ENCODE data around the gene DMRT2.

The DMRT2 gene

DNA sequence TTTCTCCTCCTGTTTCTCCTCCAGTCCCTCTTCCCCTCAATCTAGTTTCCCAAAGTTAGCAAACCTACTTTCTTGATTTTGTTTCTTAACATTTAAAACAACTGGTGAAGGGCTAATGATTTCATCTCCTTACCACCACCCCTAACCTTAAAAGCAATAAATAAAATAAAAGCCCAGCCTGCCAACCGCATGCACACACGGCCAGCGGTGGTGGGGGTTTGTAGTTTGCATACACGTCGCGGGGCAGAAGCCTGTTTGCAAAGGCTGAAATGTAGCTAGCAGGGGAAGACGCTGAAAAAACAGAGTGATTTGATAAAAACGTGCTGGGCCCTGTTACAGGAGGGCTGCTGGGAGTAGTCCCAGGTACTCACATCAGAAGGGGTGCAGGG, 1.9 kb upstream of the DMRT2 start:
- DNase-seq, result no peak

GRCh38 chr9:1048811-1049210, 1.3 kb upstream of the DMRT2 start:
- no peak for DNase-seq

- DNase-seq, result no peak
These were observed 516 bp upstream of the DMRT2 start for GRCh38 chr9:1049641-1050040.

GRCh38 chr9:1051210-1051583, 1.0 kb downstream of the DMRT2 start:
- no peak for DNase-seq

DNA sequence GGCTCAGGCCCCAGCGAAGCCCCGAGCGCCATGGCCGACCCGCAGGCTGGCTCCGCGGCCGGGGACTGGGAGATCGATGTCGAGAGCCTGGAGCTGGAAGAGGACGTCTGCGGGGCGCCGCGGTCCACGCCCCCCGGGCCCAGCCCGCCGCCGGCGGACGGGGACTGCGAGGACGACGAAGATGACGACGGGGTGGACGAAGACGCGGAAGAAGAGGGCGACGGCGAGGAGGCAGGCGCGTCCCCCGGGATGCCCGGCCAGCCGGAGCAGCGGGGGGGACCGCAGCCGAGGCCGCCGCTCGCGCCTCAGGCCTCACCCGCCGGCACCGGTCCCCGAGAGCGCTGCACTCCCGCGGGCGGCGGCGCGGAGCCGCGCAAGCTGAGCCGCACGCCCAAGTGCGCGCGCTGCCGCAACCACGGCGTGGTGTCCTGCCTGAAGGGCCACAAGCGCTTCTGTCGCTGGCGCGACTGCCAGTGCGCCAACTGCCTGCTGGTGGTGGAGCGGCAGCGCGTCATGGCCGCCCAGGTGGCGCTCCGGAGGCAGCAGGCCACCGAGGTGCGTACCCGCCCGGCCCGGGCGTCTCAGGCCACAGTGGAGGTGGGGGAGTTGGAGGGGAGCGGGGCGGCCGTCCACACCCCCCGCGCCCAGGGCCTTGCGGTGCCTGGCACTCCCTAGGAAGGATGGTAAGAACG, 1.6 kb downstream of the DMRT2 start:
- no peak for DNase-seq

DNA sequence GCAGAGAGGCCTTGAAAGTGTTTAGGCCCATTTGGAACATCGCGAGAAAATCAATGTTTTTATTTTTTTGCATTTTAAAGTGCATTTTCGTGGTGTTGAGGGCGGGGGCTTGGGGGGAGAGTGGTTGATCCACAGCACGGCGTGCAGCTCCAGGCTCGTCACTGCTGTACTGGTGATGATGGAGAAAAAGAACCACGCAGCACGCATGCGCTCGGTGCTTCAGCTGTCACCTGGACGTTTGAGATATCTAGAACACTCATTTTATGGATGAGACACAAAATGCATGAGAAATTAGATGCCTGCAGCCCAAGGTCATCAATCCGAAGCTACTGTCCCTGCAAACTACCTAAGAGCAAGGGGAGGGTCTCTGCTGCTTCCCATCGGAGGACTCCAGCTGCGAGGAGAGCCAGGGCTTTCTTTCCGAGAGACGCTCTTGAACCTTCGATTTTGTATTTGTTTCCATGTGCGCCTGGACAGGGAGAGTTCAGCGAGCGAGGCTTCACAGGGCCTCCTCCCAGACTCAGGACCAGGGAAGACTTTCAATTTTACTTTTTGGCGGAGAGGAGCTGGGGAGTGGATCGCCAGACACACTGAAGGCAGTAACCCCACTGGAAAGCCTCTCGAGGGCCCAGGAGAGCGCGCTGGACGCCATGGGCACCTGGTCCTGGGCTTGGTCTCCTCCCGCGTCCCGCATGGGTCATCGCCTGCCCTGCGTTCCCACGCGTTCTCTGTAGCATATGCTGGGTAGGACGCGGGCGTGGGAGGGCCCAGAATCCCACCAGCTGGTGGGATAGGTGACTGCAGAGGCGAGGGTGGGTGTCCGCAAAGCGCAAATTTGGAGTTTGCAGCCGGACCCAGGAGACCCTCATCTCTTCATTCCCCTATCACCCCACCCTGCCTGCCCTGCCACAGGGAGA, 2.5 kb downstream of the DMRT2 start:
- DNase-seq, result no peak

DNA sequence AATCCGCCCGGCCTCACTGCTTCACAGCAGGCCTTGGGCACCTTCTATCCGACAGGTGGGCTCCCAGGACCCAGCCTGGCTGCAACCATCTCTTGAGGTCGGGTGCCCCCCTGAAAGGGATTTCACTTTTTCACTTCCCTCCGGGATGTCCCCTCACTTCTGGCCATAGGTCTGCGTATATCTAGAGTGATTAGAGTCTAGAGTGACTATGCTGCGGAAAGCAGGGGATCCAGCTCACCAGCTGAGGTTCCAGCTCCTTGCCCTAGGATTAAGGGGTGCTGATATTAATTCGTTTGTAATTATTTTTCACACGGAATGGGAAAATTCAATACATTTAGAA, 3.1 kb downstream of the DMRT2 start:
- DNase-seq, result no peak

DNA sequence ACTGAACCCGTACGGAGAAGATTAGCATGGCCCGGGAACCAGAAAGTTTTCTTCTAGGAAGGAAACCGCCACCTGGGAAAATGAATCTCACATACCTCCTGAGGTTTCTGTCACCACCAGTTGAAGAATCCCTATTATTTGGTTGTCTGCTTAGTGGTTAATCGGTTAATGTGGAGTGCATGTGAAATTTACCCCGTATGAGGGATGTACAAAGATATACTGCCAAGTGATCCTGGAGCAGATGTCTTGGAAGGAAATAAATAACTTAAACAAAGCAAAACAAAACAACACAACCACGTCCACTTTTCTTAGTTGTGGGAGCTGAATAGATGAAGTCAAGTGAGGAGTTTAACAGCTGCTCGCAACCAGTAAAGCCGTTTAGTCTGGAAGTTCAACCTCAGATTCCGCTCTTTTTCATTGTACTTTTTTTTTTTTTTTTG, 3.8 kb downstream of the DMRT2 start:
- no peak for DNase-seq

DNA sequence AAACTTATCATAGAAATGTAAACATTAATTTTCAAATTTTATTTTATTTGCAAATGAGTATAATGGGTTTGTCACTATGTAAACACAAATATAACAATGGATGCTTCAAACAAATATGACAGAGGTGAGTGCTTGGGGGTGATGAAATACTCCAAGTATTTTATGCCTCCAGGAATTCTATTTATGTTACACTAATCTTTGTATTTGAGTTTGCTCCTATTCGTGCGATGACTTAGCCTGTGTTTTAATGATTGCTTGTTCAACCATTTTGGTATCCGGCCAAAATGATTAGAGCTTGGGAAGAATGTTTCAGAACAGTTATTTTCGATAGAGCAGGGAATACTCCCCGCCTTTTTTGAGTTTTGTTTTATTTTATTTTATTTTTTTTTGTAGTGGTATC, 5.0 kb downstream of the DMRT2 start:
- no peak for DNase-seq

GRCh38 chr9:1057910-1058309, 7.8 kb downstream of the DMRT2 start:
- DNase-seq, result no peak

DNA sequence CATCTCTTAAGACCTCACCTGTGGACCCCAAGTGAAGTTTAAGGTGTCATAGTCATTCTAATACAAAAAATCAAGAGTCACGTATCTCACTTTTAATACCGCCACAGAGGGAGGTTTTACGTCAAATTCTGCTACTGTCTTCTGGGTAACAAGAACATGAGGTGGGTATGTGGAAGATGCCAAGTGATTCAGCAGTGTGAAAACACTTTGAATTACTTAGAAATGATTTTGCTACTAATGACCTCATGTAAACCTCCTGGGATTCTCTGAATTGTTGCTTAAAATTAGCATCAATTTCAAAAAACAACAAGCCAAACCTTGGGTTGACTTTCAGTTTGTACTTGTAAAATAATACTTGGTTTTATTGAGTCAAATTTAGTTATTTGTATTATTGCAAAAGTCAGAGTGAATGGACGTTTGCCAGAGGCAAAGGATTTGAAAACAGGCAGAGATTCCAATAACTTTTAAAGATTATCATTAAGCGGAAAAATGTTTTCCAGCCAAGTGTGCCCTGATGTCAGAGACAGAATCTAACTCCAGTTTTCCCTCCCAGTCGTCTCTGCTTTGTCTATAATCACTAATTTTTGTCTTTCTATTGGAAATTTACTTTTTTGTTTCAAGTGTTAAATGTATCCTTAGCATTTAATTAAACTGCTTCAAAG, 8.8 kb downstream of the DMRT2 start:
- DNase-seq, result no peak

GRCh38 chr9:1065130-1065529, 15.0 kb downstream of the DMRT2 start:
- DNase-seq, result no peak

- no peak for DNase-seq
These were observed 20.5 kb downstream of the DMRT2 start for GRCh38 chr9:1070692-1071091.

DNA sequence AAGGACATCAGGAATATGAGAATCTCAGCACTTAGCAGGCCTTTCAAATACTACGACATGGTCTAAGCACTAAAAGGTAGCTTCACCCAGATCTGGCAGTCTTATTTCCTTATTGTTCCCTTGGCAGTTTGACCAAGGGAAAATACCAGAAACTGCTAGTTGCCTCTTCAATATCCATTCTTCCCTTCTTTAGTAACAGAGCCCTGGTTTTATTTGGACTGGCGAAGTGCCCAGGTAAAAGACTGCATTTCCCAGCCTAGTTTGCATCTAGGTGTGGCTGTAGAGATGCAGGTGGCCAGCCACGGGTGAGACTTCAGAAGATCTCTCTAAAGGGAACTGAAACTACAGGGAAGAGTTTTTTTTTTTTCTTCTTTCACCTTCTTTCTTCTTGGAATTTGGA, 21.6 kb downstream of the DMRT2 start:
- no peak for DNase-seq

DNA sequence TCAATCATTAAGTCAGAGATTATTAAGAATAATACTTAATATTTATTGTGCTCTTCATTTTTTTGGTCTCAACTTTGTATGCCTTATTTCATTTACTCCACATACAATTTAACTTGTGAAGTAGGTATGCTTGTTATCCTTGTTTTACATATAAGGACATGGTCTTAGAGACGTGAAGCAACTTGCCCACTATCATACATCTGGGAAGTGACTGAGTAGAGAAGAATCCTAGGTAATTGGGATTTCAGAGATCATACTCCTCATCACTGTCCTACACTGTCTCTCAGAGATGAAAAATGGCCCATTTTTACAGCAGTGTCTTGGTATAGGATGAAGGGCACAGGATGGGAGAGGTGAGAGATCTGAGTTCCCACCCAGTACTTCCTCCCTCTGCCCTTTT, 23.3 kb downstream of the DMRT2 start:
- DNase-seq, result no peak

DNA sequence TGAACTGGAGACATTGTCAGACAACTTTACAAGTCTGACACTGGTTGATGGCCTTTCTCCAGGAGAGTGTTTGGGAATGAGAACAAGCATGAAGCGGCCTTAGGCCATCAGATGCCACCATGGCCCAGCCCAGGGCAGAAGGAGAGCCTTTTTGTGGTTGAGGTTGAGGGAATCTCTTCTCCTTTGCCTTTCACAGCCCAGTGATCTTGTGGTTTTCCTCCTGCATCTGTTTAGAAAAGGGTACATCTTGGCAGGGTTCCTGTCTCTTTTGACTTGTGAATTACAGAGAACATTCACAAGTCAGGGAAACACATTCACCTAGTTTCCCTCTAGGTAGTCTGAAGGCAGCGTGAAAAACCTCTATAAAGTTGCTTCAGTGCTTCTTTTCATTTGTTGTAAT, 27.5 kb downstream of the DMRT2 start:
- no peak for DNase-seq

DNA sequence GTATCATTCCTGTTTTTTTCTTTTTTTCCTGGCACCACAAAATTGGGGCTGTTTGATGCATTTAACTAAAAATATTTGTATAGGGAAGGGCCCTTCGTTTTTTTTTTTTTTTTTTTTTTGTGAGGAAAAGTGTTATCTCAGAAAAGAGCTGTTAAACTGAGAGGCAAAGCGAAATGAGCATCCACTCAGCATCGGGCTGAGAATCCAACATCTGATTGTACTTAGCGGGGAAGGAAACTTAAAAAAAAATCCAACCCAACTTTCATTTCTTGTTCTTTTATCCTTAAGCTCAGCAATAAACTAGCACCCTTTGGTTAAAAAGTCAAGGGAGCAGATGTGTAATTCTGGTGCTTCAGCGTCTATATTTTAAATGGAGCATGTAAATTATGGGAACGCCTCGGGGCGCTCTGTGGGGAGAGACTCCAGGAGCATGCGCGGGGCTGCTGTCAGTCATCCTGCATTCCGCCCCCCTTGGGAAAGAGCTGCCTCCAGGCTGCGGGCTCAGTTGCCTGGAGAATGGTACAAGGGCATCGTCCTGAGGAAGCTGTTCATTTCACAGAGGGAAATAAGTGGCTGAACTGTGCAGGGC, 33.3 kb downstream of the DMRT2 start:
- no peak for DNase-seq

GRCh38 chr9:1085086-1085485, 34.9 kb downstream of the DMRT2 start:
- no peak for DNase-seq

- no peak for DNase-seq
These were observed 36.4 kb downstream of the DMRT2 start for GRCh38 chr9:1086517-1086916.

- DNase-seq, result no peak
These were observed 37.1 kb downstream of the DMRT2 start for GRCh38 chr9:1087120-1087881.

DNA sequence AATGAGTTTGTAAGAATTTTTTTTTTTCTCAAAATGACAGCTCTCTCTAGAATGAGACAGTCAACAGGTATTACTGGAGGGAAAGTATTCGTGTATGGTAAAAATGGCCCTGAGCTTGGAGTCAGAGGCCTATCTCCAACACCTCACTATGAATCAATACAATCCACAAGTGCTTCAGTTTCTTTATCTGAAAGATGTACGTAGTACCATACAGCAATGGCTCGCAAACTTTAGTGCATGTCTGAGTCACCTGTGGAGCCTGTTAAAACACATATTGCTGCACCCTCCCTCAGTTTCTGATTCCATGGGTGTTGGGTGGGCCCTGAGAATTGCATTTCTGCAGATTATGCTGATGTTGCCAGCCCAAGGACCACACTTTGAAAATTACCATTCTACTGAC, 44.6 kb downstream of the DMRT2 start:
- no peak for DNase-seq

DNA sequence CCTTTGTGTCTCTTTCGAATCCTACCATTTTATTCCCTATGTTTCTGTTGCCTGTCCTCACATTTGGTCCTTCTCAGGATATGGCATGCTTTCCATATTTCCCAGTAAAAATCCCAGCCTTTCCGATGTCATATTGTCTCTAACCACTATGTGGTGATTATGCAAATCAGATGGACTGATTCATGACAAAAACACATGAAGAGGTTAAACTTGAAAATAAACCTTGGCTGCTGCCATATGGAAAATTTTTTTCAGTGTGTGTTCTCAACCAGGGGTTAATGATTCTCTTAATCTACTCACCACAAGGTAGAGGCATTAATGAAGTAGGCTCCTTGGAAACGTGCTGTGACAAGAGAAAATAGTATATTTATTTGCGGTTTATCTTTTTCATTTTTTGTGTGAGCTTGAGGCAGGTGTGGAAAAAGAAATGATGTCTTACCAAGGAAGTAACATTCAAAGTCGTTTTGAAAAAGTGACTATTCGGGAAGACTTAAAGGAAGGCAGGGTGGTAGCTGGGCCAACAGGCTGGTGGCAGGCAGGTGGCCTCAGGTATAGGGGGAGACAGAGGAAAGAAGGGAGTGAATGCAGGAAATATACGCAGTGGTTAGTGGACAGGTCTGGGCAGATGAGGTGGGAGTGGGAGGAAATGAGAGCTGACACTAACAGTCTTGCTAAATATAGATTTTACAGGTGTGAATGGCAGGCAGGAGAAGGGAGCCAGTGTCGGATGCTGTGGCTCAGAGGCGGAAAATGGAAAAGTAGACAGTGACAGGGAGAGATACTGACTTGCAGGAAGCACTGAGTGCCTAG, 46.2 kb downstream of the DMRT2 start:
- no peak for DNase-seq
